ENCODE results near the gene PAIP2B.

Gene PAIP2B

DNA sequence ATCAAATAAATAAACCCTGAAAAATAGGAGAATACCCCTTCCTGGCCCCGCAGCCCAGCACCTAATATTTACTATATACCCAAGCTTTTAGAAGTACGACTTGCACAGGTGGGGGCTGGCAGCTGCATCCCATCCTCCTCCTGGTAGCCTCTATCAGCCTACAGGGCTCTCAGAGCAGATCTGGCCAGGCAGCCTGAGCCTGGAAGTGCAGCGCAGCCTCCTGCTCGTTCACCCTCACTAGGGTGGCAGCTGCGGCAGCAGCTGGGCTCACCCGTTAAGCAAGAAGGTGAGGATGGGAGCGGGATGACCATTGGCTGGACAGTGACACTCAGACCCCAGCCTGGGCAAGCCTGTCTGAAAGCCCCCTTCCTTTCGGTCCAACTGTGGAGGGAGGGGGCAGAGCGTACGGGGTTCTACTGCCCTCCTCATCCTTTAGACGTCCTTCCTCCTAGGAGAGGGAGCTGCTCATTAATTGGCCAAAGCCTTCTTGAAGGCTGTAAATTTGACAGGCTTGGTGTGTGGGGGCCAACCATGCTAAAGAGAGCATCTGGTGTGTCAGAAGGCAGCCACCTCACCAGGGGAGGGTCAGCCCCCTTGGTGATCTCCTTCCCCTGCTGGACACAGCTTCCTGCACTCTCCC, 73.2 kb downstream of the PAIP2B start:
- DNase-seq (ENCODE audit: low read depth in 2 of 2): no peak

DNA sequence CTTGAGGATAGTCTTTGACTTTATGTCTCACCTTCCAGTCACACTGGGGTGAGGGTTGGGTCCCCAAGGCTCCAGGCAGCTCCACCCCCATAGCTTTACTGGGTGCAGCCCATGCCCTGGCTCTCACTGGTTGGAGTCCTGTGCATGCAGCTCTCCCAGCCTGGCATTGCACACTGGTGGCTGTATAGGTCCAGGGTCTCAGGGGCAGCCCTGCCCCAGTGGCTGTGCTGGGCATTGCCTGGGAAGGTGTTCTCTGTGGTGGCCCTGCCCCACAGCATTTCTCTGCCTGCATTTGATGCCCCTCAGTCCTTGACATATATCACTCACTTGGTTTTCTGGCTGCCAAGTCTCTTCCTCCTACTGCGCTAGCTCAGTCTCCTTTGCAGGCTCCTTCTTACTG, 75.3 kb downstream of the PAIP2B start:
- DNase-seq (ENCODE audit: low read depth in 2 of 2): no peak

DNA sequence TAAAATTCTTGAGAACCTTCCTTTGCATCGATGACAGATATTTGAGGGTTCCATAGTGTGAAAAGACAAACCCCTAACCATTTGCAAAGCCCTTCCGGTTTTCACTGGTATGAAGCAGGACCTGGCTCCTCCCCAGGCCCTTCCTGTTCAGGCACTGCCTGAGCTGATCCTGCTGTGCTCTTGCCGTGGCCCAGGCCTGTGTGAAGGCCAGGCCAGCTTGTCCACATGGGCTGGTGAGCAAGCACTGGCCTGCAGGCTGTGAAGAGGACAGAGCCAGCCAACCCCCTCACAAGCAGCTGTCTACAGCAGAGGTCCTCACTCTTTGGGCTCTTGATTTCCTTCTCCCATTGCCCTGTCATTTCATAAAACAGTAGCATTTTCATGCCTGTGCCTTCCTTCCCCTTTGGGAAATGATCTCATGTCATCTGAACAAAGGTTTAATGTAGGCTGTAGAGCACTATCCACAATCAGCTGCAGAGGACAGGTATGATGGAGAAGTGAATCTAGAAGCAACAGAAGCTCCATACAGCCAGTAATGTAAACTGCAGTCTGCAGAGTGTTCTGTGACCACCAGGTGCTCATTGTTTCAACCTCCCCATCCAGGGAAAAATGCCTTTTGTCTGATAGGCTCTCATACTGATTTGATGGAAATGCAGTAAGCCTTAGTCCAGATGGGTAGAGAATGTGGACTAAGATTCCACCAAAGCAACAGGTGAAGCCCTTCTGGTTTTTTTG, 76.7 kb downstream of the PAIP2B start:
- DNase-seq (ENCODE audit: low read depth in 2 of 2): no peak

DNA sequence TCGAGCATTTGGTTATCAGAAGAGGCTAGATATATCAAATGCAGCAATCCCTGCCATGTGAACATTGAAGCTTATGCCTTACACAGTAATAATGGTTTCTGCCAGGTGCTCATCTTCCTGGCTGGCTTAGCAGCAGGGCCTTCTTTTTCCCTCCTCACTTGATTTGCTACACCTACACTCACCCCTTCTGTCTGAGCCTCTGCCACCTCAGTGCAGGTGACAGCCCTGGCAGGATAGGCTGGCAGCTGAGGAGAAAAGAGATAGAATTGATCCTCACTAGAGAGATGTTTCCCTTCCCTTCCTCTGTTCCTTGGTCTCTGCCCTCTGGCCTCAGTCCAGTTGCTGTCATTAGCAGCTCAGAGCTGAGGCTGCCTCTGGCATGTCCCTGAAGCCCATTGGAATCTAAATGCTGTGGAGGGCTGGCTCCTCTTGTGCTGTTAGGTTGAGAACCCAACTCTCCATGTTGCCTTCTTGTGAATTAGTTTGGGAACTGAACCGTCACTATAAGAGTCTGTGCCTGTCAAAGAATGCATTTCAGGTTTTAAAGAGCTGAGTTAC, 78.3 kb downstream of the PAIP2B start:
- no peak for DNase-seq (ENCODE audit: low read depth in 2 of 2)

DNA sequence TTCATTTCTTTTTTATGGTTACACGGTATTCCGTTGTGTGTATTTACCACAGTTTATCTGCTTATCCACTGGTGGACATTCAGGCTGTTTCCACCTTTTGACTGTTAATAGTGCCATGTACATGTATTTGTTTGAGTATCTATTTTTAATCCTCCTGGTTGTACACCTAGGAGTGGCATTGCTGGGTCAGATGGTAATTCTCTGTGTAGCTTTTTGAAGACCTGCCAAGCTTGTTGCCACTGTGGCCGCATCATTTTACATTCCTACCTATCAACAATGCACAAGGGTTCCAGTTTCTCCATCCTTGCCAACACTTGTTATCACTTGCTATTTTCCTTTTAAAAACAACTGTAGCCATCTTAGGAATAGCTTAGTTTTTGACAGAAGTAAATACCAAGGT, 83.1 kb downstream of the PAIP2B start:
- DNase-seq (ENCODE audit: low read depth in 2 of 2): no peak

DNA sequence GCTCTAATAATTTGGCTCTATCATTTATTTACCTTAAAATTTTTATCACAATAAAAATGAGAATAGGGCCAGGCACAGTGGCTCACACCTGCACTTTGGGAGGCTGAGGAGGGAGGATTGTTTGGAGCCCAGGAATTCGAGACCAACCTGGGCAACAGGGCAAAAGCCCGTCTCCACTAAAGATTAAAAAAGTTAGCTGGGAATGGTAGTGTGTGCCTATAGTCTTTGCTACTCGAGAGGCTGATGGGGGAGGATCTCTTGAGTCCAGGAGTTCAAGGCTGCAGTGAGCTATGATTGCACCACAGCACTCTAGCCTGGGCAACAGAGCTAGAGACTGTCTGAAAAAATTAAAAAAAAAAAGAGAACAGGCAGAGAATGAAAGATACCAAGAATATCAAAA, 90.7 kb downstream of the PAIP2B start:
- DNase-seq (ENCODE audit: low read depth in 2 of 2): no peak

DNA sequence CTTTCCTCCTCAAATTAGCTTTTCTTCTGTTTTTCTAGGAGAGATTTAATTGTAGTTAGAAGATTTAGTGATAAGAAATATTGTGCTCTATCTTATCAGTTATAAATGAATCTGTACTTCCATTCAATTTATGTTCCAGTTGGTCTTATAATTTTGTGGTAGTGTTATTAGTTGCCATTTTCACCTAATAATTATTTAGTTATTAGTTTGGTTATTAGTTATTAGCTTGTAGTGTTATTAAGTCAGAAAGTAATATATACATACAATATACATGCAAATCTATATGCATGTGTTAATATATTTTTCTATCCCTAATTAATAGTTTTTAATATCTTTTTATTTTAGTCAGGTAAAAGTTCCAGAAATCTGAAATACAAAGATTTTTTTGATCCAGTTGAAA, 93.3 kb downstream of the PAIP2B start:
- DNase-seq (ENCODE audit: low read depth in 2 of 2): no peak

All from fibroblast of skin of left quadriceps (primary cell).